Esophagus muscularis mucosa (tissue), 4 donors: ENCODE measurements around the gene NOX3. TPM values are rescaled to one million over a fixed set of nuclear protein-coding genes. Genes with fewer than 3 reads are reported as not detected.

Experiments used
- DNase-seq: peaks from one replicate; pipeline ENCODE4 v3.0.0-alpha.2; 2017; ENCODE audit errors: extremely low spot score
- H3K27ac ChIP-seq, 4 donors: fragments of 200-600 bp; sonication (generic); replicated peaks in 1 of 4; 1 replicate in 3 of 4; 2 replicates in 1 of 4; pipeline ENCODE4 v1.5.1; 2016 to 2019; ENCODE audit warnings: mild to moderate bottlenecking in 1 of 4
- H3K27me3 ChIP-seq, 4 donors: fragments of 200-600 bp; sonication (generic); one replicate each; pipeline versions ENCODE4 v1.5.1 to v1.6.0; 2016 to 2019
- H3K36me3 ChIP-seq, 4 donors: fragments of 200-600 bp; sonication (generic); one replicate each; pipeline ENCODE4 v1.5.1; 2016 to 2019
- H3K4me1 ChIP-seq, 4 donors: fragments of 200-600 bp; sonication (generic); one replicate each; pipeline ENCODE4 v1.5.1; 2016 to 2019
- H3K4me3 ChIP-seq, 4 donors: fragments of 200-600 bp; sonication (generic); 1 replicate in 2 of 4; 2 replicates in 2 of 4; pipeline ENCODE4 v1.5.1; 2016 to 2019; ENCODE audit warnings: mild to moderate bottlenecking in 4 of 4, moderate library complexity in 1 of 4
- H3K9me3 ChIP-seq, 4 donors: fragments of 200-600 bp; sonication (generic); 1 replicate in 3 of 4; 2 replicates in 1 of 4; pipeline ENCODE4 v1.5.1; 2016 to 2019
- EP300 ChIP-seq: sonication (generic); formaldehyde crosslinking; IDR thresholded peaks from one replicate; pipeline ENCODE4 v1.6.1; 2017; ENCODE audit warnings: antibody characterized with exemption
- POLR2A ChIP-seq: fragments of 450-650 bp; IDR thresholded peaks from one replicate; pipeline ENCODE4 v1.6.1; 2017; ENCODE audit warnings: antibody characterized with exemption, moderate library complexity, mild to moderate bottlenecking, low read depth
- POLR2AphosphoS5 ChIP-seq, 2 donors: sonication (generic); formaldehyde crosslinking; IDR thresholded peaks; one replicate each; pipeline ENCODE4 v1.6.1; 2017; ENCODE audit warnings: antibody characterized with exemption in 2 of 2
- WGBS: methylation state at CpG from one replicate; pipeline ENCODE4 v1.1.5; 2018; 5-methylcytosine and 5-hydroxymethylcytosine counted together
- intact Hi-C: fragments of 100-400 bp; cut with DNase I; formaldehyde crosslinking; loops from one replicate; pipeline ENCODE4 v1.15.1; 2023
- total RNA-seq, 4 donors: library from RNA; depleted of rRNA; stranded (reverse); fragments of >200 nt; gene quantifications; one replicate each; pipeline versions ENCODE4 v1.1.0 to v1.2.1, GENCODE V29; 2016
- TF ChIP-seq, protein P1 (sequence below), 3 experiments: fragments of 200-600 bp in 2 of 3; fragments of 450-650 bp in 1 of 3; sonication (generic) in 2 of 3; IDR thresholded peaks; one replicate each; pipeline ENCODE4 v1.5.1; 2017 to 2019; ENCODE audit warnings: antibody characterized with exemption in 3 of 3, mild to moderate bottlenecking in 2 of 3, moderate library complexity in 1 of 3

Gene NOX3
- total RNA-seq, 4 donors from 2014 or later, result not detected

GRCh38 chr6:155434096-155434495 lies 21.5 kb downstream of the NOX3 start:
- no peak for DNase-seq
- H3K27ac ChIP-seq, result no peak overlapping the region
- no peaks in the 10 kb centered on the region for H3K27me3 ChIP-seq
- intact Hi-C loops, result no loop called here
- no peaks in the 10 kb centered on the region for H3K36me3 ChIP-seq
- H3K4me1 ChIP-seq, result peaks cover 0 to 9% (median 8%) of the 10 kb centered on the region in 4 donors
- no peak overlapping the region for H3K4me3 ChIP-seq
- TF ChIP-seq, protein P1, sequence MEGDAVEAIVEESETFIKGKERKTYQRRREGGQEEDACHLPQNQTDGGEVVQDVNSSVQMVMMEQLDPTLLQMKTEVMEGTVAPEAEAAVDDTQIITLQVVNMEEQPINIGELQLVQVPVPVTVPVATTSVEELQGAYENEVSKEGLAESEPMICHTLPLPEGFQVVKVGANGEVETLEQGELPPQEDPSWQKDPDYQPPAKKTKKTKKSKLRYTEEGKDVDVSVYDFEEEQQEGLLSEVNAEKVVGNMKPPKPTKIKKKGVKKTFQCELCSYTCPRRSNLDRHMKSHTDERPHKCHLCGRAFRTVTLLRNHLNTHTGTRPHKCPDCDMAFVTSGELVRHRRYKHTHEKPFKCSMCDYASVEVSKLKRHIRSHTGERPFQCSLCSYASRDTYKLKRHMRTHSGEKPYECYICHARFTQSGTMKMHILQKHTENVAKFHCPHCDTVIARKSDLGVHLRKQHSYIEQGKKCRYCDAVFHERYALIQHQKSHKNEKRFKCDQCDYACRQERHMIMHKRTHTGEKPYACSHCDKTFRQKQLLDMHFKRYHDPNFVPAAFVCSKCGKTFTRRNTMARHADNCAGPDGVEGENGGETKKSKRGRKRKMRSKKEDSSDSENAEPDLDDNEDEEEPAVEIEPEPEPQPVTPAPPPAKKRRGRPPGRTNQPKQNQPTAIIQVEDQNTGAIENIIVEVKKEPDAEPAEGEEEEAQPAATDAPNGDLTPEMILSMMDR (IDR thresholded peaks at IDR 0.05), result no peak
- TF ChIP-seq POLR2AphosphoS5 (IDR thresholded peaks at IDR 0.05) (no peak), POLR2A (no peak), EP300 (no peak)
- H3K9me3 ChIP-seq, result no peaks in the 10 kb centered on the region
- WGBS, result 91% methylated on average over 8 of the region's 8 CpGs

DNA sequence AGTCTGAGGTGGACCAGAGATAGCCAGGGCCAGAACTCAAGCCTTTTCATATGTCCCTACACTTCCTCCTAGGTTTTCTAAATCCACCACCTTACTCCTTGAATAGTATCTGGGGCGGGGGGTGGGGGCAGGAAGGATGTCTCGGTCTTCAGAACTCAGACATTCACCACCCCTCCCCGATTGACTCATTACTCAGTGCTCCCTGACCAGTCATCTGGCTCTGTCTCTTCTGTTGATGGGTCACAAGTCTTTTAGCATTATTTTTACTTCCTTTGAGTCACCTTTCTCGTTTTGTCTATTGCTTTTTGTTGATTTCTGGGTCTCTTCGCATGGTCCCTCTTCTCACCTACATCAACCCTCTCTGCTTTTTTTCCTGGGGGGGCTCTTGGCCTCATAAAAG lies 23.3 kb downstream of the NOX3 start:
- 91% methylated on average over 5 of the region's 5 CpGs for WGBS
- Histone ChIP-seq H3K4me1 (peaks cover 0 to 4% (median 4%) of the 10 kb centered on the region in 4 donors), H3K27ac (no peak overlapping the region), H3K4me3 (no peak overlapping the region), H3K27me3 (no peaks in the 10 kb centered on the region), H3K9me3 (no peaks in the 10 kb centered on the region), H3K36me3 (no peaks in the 10 kb centered on the region)
- intact Hi-C loops, result no loop called here
- no peak for DNase-seq
- TF ChIP-seq, protein P1 (IDR thresholded peaks at IDR 0.05), result no peak
- TF ChIP-seq POLR2A, result no peak

- Histone ChIP-seq H3K4me3 (no peak overlapping the region), H3K27ac (no peak overlapping the region), H3K36me3 (no peaks in the 10 kb centered on the region), H3K4me1 (no peaks in the 10 kb centered on the region), H3K9me3 (no peaks in the 10 kb centered on the region), H3K27me3 (no peaks in the 10 kb centered on the region)
- TF ChIP-seq EP300 (no peak), POLR2A (no peak), POLR2AphosphoS5 (IDR thresholded peaks at IDR 0.05) (no peak)
- TF ChIP-seq, protein P1 (IDR thresholded peaks at IDR 0.05), result no peak
- intact Hi-C loops, result no loop called here
- WGBS, result 85% methylated on average over 2 of the region's 2 CpGs
- no peak for DNase-seq
Measured at GRCh38 chr6:155429321-155429893, 26.2 kb downstream of the NOX3 start.

GRCh38 chr6:155426408-155426945 lies 29.2 kb downstream of the NOX3 start:
- Histone ChIP-seq H3K9me3 (no peaks in the 10 kb centered on the region), H3K4me3 (no peak overlapping the region), H3K4me1 (no peaks in the 10 kb centered on the region), H3K27me3 (no peaks in the 10 kb centered on the region), H3K36me3 (no peaks in the 10 kb centered on the region), H3K27ac (no peak overlapping the region)
- intact Hi-C loops, result no loop called here
- 93% methylated on average over 3 of the region's 3 CpGs for WGBS
- TF ChIP-seq EP300 (no peak), POLR2A (no peak), POLR2AphosphoS5 (IDR thresholded peaks at IDR 0.05) (no peak)
- TF ChIP-seq, protein P1 (IDR thresholded peaks at IDR 0.05), result no peak
- no peak for DNase-seq

- WGBS, result 98% methylated on average over 2 of the region's 2 CpGs
- H3K36me3 ChIP-seq, result no peaks in the 10 kb centered on the region
- H3K9me3 ChIP-seq, result no peaks in the 10 kb centered on the region
- no peak overlapping the region for H3K27ac ChIP-seq
- no peak for DNase-seq
- H3K4me1 ChIP-seq, result peaks cover 0 to 1% (median under 1%) of the 10 kb centered on the region in 4 donors
- TF ChIP-seq, protein P1 (IDR thresholded peaks at IDR 0.05), result no peak
- TF ChIP-seq POLR2AphosphoS5 (IDR thresholded peaks at IDR 0.05) (no peak), POLR2A (no peak), EP300 (no peak)
- no peak overlapping the region for H3K4me3 ChIP-seq
- intact Hi-C loops, result no loop called here
- H3K27me3 ChIP-seq, result no peaks in the 10 kb centered on the region
Measured at GRCh38 chr6:155424181-155424580, 31.5 kb downstream of the NOX3 start.
